ENCODE measurements around the gene GOLGA8K.
"Not testable (repeated sequence)": the region's sequence is repeated elsewhere in the genome, so short reads cannot be mapped to it uniquely, and the experiment has no call there.

The GOLGA8K gene

GRCh38 chr15:32364944-32365343, 38.1 kb downstream of the GOLGA8K start:
- H3K27ac ChIP-seq; DNase-seq (ENCODE audit: low spot score); CTCF ChIA-PET; POLR2A ChIA-PET (ENCODE audit: low non-redundant PET): not testable (repeated sequence)

DNA sequence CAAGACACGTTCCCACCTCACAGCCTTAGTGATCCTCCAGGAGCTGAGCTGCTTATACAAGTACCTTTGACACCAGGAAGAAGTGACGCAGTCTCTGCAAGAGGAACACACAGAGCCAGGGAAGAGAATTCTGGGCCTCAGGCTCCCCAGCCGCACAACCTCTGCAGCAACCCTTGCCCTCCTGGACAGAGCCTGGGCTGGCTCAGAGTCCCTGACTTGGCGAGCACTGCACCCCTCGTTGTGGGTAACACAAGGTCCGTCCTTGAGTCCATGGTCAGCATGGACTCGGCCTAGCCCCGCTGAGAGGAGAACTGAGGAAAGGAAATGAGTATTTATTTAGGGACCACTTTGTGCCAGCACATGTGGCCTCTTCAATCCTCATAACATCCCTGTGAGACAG, 39.6 kb downstream of the GOLGA8K start:
- POLR2A ChIA-PET (ENCODE audit: low non-redundant PET); H3K27ac ChIP-seq; CTCF ChIA-PET; DNase-seq (ENCODE audit: low spot score): not testable (repeated sequence)

- CTCF ChIA-PET; DNase-seq (ENCODE audit: low spot score); POLR2A ChIA-PET (ENCODE audit: low non-redundant PET); H3K27ac ChIP-seq: not testable (repeated sequence)
Measured at GRCh38 chr15:32361662-32362061, 41.4 kb downstream of the GOLGA8K start.

DNA sequence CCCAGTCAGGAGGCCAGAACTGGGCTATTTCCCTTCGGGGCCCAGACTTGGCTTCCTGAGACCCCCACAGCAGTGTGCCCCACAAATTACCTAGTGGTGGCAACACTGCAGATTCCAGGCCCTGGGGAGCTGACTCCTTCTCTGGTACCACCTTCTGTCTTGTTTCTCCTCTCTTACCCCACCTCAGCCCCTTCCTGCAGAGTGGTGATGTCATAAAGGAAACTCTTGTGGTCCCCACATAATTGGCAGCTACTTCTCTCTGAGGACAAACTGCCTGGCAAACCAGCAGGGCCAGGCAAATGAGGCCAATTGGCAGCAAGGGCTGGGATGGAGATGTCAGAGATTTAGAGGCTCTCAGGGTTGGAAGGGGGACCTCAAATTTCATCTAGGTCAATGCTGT, 44.6 kb downstream of the GOLGA8K start:
- H3K27ac ChIP-seq; CTCF ChIA-PET; POLR2A ChIA-PET (ENCODE audit: low non-redundant PET); DNase-seq (ENCODE audit: low spot score): not testable (repeated sequence)

DNA sequence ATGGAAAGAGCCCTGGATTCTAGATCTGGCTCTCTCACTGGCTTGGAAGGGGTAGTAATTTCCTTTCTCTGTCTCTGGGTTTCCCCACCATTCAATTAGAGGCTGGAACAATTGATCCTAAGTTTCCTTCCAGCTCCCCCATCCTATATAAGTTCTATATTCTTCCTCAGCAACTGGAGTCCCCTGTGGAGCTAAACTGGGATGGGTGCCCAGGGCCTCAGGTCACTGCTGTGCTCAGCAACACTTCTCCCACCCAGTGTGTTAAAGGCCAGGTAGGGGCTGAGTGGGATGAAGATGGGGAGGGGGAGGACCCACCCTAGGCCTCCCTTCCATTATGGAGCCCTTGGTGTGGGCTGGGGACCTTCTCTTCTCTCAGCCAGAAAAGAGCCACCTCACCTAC, 46.2 kb downstream of the GOLGA8K start:
- DNase-seq (ENCODE audit: low spot score); CTCF ChIA-PET; POLR2A ChIA-PET (ENCODE audit: low non-redundant PET); H3K27ac ChIP-seq: not testable (repeated sequence)

- H3K27ac ChIP-seq; CTCF ChIA-PET; DNase-seq (ENCODE audit: low spot score); POLR2A ChIA-PET (ENCODE audit: low non-redundant PET): not testable (repeated sequence)
Measured at GRCh38 chr15:32352748-32353147, 50.3 kb downstream of the GOLGA8K start.

- POLR2A ChIA-PET (ENCODE audit: low non-redundant PET); CTCF ChIA-PET: not testable (repeated sequence)
Measured at GRCh38 chr15:32350563-32351220, 52.4 kb downstream of the GOLGA8K start.

GRCh38 chr15:32347037-32347436, 56.1 kb downstream of the GOLGA8K start:
- DNase-seq (ENCODE audit: low spot score); CTCF ChIA-PET; H3K27ac ChIP-seq; POLR2A ChIA-PET (ENCODE audit: low non-redundant PET): not testable (repeated sequence)

More at GRCh38 chr15:32350563-32351220, 52.4 kb downstream of the GOLGA8K start:
- H3K27ac ChIP-seq; DNase-seq (ENCODE audit: low spot score): not testable (repeated sequence)

GRCh38 chr15:32345978-32346547, 57.0 kb downstream of the GOLGA8K start:
- H3K27ac ChIP-seq; DNase-seq (ENCODE audit: low spot score); CTCF ChIA-PET; POLR2A ChIA-PET (ENCODE audit: low non-redundant PET): not testable (repeated sequence)

DNA sequence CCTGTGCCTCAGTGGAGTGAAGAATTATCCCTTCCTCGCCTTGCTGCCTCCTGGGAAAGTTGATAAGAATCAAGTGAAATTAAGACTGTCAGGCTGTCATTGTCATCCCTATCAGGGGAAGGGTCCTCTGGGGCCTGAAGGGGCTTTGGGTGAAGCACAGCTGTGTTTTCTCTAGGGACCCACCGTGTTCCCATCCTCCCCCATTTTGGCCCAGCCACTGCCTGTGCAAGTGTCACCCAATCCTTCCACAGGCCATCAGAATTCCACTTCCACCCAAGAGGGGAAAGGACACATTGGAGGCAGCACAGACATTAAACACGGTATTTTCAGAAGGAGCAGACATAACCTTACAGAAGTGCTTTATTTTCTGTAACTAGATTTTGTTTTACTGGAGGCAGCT, 59.2 kb downstream of the GOLGA8K start:
- DNase-seq (ENCODE audit: low spot score); CTCF ChIA-PET; H3K27ac ChIP-seq; POLR2A ChIA-PET (ENCODE audit: low non-redundant PET): not testable (repeated sequence)

All from RWPE1 (cell line).